GM18951 (cell line): ENCODE measurements around the gene RPS6KA2.
"Not testable (repeated sequence)": the region's sequence is repeated elsewhere in the genome, so short reads cannot be mapped to it uniquely, and the experiment has no call there.

Experiments used
- POLR2A ChIP-seq: IDR thresholded peaks from 4 replicates; pipeline ENCODE4 v1.6.1; 2011; ENCODE audit warnings: mild to moderate bottlenecking; ENCODE audit not compliant: insufficient read length, insufficient read depth; ENCODE audit errors: extremely low read depth
- in situ Hi-C: fragments of 300-500 bp; cut with MboI; formaldehyde crosslinking; loops from one replicate; pipeline ENCODE4 v1.12.0; 2022; ENCODE audit warnings: low sequenced_read_pairs, mixed read lengths, inconsistent platforms; ENCODE audit not compliant: unreplicated experiment

RPS6KA2 gene

GRCh38 chr6:166636191-166636933 lies 9.3 kb upstream of the RPS6KA2 start:
- in situ Hi-C loops = no loop called here

GRCh38 chr6:166635013-166635970 lies 8.2 kb upstream of the RPS6KA2 start:
- in situ Hi-C loops = no loop called here

More at GRCh38 chr6:166636191-166636933, 9.3 kb upstream of the RPS6KA2 start:
- TF ChIP-seq POLR2A = no peak

DNA sequence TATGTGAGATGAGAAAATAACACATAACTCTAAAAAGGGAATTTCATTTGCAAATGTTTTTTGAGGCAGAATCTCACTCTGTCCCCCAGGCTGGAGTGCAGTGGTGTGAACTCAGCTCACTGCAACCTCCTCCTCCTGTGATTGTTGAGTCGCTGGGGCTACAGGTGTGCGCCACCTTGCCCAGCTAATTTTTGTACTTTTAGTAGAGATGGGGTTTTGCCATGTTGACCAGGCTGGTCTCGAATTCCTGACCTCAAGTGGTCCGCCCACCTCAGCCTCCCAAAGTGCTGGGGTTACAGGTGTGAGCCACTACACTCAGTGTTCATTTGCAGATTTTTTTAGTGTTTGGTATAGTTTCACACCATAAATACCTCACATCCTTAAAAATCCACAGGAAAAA lies 7.5 kb upstream of the RPS6KA2 start:
- in situ Hi-C loops = not testable (repeated sequence)

More at GRCh38 chr6:166635013-166635970, 8.2 kb upstream of the RPS6KA2 start:
- TF ChIP-seq POLR2A = no peak

DNA sequence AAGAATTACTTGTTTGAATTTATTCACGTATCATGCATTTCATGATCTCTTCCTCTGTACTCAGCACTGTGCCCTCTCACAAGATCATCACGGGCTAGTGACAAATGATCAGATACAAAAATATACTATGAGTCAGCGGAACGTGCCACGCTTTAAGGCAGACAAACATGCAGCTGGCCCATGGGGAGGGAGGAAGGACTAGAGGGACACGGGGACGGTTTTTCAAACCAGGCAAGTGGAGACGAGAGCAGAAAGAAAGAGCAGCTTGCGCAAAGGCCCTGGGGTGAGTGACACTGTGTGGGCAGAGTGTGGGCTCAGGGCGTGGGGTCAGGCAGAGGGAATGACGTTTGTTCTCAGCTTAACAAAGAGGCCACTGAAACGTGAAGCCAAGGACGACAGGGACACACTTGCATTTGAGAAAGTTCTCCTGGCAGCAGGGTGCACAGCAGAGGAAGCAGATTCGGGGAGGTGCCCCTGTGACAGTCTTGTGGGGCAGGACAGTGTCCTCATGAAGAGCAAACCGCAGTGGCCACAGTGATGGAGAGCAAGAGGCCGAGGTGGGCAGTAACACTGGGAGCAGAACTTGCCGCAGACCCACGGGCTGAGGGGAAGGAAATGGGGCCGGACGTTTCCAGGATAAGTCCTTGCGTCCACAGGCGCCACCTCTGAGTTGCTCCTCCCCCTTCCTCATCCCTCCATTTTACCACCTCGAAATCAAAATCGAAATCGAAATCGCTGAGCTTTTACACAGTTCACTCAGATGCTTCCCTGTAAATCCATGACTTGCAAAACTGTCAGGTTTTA lies 6.9 kb upstream of the RPS6KA2 start:
- in situ Hi-C loops = no loop called here
- no peak for TF ChIP-seq POLR2A

DNA sequence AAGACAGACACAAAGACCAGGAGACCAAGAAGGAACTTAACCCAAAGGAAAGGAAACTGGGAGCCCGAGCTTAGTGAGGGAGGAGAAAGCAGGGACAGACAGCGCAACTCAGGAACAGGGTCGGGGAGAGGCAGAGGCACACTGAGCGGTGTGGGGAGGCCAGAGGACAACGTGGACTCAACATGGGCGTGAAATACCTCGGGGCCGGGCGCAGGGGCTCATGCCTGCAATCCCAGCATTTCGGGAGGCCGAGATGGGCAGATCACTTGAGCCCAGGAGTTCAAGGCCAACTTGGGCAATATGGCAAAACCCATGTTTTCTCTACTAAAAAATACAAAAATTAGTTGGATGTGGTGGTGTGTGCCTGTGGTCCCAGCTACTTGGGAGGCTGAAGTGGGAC lies 5.7 kb upstream of the RPS6KA2 start:
- in situ Hi-C loops = no loop called here
- TF ChIP-seq POLR2A = no peak

GRCh38 chr6:166630462-166630861 lies 3.4 kb upstream of the RPS6KA2 start:
- in situ Hi-C loops = no loop called here
- no peak for TF ChIP-seq POLR2A

GRCh38 chr6:166629628-166630027 lies 2.6 kb upstream of the RPS6KA2 start:
- in situ Hi-C loops = no loop called here
- TF ChIP-seq POLR2A = no peak

GRCh38 chr6:166627875-166628801 lies 1.1 kb upstream of the RPS6KA2 start:
- in situ Hi-C loops = no loop called here
- no peak for TF ChIP-seq POLR2A

DNA sequence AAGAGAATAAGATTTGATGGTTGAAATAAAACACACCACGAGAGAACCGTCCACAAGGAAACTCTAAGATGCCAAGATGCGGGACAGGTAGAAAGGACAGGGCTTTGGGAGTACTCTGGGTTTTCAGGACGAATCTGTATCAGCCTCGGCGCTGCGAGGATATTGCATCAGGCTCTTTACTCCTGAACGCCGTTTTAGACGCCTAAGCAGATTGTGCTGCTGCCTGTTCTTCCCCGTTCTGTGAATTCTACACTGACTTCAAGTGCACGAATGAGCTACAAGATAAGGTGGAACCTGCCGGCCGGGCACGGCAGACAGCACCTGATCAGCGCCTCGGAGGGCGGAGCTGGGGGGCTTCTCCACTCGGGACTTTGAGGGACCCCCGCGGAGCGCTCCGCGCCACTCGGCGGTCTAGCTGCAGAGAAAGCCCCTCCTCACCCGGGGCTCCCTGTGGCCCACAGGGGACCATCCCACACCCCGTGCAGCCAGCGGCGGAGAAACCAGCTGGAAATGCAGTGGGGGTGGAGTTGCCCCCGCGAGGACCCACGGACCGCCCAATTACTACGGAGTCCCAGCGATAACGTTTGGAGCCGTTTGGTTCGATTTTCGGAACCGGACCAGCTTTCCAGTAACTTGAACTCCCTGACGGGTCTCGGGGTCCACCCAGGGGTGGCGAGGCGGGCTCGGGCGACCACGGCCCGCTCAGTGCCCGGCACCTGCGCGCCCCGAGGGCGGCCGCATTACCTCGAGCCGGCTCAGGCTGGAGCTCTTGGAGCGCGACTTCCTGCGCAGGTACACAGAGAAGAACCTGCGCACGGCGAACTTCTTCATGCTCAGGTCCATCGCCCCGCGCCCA lies 646 bp downstream of the RPS6KA2 start:
- in situ Hi-C loops = no loop called here
- TF ChIP-seq POLR2A = no peak

DNA sequence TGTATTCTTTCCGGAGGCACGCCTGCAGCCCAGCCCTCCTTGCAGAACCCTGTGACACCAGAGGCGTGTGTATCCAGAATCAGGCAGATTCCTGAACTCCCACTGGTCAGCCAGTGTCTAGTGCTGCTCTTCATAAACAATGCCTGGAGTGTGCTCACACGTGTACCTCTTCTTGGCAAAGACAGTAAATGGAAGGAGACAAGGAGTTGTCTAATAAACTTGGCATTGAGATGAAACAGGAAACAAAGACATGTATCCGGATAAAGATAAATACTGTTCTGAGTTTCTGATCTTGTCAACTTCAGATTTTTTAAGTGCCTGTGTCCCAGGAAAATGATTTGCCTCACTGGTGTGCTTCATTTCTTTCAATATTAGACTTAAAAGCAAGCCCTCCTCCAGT lies 1.7 kb downstream of the RPS6KA2 start:
- in situ Hi-C loops = no loop called here
- TF ChIP-seq POLR2A = no peak

DNA sequence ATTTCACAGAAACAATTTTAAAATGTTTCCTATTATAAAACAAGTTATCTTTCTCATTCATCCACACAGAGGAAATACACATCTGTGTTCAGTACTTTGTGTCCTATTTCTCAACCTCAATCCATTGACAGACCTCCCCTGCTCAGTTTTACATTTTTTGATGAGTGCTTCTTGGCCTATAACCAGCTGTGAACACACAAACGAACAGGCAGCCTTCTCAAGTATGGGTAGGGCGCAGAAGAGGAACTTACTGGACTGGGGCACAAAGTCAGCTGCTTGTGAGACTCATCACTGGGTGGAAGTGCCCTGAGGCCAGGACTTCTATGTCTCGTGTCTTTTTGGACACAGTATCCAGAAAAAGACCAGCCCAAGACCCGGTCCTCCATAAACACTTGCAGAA lies 2.8 kb downstream of the RPS6KA2 start:
- no peak for TF ChIP-seq POLR2A
- in situ Hi-C loops = no loop called here
